HG03565 (cell line): ENCODE results near the gene FAM107B.

Source experiments
- ATAC-seq: cut with Tn5 transposase; IDR thresholded peaks from one replicate; pipeline ENCODE4 v1.9.1; 2021; ENCODE audit warnings: mild to moderate bottlenecking, moderate library complexity; ENCODE audit not compliant: unreplicated experiment

FAM107B gene

DNA sequence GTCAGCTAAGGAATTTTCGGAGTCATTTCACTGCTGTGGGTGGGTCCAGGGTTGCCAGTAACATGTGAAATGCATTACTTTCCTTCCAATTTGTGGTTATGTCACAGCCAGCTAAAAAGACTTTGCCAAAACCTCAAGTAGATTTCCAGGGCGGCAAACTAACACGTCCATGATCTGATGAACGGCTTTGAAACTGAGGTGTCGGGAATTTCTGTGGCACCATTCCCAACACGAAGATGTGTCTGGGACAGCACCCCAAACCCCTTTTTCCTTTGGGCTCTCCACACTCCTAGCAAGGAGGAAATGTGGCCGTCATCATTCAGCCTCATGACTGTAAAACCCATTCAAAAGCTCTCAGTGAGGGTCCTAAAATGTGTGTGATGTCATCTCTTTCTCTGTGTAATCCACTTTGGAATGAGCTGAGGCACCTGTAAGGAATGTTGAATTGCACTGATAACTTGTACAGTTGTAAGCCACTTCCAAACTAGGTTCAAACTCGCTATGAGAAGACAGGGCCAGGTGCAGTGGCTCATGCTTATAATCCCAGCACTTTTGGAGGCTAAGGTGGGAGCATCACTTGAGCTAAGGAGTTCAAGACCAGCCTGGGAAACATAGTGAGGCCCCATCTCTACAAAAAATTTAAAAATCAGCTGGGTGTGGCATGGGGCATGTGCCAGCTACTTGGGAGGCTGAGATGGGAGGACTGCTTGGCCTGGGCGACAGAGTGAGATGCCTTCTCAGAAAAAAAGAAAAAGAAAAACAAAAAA, 297.9 kb downstream of the FAM107B start:
- ATAC-seq: no peak

DNA sequence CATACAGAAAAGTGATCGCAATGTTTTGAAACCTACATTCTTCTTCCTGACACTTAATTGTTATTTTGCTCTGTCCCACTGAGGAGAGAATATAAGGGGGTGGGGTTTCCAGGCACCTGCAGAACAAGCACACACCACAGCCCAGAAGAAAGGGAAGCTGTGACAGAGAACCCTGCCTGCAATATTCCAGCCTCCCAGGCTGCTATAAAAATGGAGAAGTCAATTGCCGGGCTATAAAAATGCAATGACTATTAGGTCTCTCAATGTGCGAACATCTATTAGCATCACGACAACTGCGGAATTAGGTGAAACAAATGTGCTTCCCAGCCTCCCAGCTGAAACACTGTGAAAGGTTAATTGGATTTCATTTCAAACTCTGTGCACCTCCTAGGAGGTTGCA, 298.7 kb downstream of the FAM107B start:
- ATAC-seq: no peak

DNA sequence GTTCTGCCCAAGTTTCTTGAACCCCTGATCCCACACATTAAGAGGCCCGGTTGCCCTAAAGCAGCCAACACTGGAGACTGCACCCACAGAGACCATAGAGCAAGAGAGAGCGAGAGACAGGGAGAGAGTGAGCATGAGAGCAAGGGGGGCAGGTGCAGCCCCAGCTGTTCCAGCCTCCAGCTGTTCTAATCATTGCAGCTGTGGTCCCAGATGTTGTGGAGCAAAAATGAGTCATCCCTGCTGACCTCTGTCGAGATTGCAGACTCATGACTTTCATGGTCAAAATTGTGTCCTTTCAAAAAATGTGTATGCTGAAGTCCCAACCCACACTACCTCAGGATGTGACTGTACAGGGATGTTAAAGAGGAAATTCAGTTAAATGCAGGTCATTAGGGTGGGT, 300.0 kb downstream of the FAM107B start:
- ATAC-seq: no peak

DNA sequence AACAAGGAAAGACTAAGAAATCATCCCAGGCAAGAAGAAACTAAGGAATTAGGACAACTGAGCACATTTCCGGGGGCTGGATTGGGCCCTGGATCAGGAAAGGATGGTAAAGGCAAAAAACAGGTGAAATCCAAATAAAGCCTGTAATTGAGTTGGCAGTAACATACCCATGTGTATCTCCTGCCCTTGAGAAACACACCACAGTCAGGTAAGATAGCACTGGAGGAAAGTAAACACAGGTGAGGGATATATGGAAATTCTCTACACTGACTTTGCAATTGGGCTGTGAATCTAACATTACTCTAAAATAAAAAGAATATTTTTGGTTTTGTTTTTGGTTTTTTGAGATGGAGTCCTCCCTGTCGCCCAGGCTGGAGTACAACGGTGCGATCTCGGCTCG, 303.8 kb downstream of the FAM107B start:
- ATAC-seq: no peak

DNA sequence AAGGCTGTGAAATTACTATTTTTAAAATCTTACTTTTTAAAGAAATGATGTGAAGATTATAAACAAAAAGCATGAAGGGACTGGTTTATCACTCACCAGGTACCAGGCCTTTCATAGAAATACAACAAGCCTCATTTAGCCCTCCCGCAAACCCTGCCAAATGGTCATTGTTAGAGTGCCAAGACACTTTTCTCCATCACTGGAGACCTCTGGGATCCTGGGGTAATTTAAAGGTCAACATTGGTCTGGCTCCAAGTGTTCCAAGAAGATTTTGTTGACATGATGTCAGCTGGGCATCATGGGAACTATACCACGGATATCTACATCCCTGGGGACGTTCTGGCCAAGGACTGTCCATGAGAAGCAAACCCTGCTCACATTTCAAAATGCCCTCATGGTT, 306.0 kb downstream of the FAM107B start:
- ATAC-seq: no peak
